GM13977 (cell line): ENCODE results near the gene LOXHD1.

Experiments used
- DNase-seq: peaks from one replicate; pipeline ENCODE4 v3.0.0; 2012; ENCODE audit warnings: low spot score
- in situ Hi-C: fragments of 300-500 bp; cut with MboI; formaldehyde crosslinking; loops from one replicate; pipeline ENCODE4 v1.12.0; 2022; ENCODE audit warnings: low sequenced_read_pairs, low pct_unique_long_range_greater_than_20kb, mixed read lengths, inconsistent platforms; ENCODE audit not compliant: unreplicated experiment
- TF ChIP-seq, protein P1 (sequence below): IDR thresholded peaks from 2 replicates; pipeline ENCODE4 v1.5.1; 2012; ENCODE audit warnings: mild to moderate bottlenecking, control low read depth; ENCODE audit not compliant: insufficient read depth; ENCODE audit errors: extremely low read depth, missing control alignments

Gene LOXHD1

DNA sequence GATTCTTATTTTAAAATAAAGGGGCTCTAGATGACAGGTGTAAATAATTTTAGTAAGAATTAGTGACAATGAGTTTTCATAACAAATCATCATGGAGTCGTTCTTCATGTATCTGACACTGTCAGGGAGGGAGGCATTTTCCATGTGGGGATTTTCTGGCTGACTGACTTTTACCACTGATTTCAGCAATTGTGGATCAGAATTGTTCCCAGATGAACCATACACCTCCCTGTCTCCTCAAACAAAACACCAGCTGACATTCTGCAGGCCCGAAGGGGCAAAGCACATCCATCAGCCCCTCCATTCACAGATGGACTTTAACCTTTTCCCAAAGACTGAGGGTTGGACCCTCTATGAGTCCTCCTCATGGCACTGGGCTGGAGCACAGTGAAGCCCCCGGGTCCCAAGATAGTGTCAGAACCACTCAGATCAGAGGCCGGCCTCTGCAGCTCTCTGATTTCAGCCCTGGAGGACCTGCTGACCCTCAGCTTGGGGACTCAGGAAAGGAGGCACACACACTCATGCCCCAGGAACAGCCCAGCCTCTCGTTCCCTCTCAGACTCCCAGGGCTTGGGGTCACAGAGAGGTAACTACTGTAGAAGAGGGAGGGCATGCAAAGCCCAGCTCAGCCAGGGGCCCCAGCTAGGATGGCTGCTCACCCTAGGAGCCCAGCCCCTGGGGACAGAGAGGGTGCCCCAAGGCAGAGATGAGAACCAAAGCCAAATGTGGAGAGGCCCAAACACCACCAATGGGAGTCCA, 43.2 kb upstream of the LOXHD1 start:
- no peak for DNase-seq
- TF ChIP-seq, protein P1, sequence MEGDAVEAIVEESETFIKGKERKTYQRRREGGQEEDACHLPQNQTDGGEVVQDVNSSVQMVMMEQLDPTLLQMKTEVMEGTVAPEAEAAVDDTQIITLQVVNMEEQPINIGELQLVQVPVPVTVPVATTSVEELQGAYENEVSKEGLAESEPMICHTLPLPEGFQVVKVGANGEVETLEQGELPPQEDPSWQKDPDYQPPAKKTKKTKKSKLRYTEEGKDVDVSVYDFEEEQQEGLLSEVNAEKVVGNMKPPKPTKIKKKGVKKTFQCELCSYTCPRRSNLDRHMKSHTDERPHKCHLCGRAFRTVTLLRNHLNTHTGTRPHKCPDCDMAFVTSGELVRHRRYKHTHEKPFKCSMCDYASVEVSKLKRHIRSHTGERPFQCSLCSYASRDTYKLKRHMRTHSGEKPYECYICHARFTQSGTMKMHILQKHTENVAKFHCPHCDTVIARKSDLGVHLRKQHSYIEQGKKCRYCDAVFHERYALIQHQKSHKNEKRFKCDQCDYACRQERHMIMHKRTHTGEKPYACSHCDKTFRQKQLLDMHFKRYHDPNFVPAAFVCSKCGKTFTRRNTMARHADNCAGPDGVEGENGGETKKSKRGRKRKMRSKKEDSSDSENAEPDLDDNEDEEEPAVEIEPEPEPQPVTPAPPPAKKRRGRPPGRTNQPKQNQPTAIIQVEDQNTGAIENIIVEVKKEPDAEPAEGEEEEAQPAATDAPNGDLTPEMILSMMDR: no peak
- in situ Hi-C loops: no loop called here

DNA sequence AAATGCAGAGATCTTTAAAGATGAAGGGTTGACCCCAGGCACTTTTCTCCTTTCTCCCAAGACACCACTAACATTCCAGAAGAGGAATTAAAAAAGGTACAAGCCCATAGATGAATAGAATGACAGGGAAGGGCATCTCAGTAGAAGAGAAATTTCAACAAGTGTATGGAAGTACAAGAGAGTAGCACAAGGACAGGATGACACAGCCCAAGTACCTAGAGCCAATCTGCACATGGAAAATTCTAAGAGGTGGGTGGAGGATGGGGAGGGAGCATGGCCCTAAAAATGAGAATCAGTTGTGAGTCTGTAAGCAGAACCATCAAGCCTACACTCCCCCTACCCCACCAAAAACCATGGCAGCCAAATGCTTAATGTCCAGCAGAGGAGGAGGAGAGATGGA, 39.7 kb upstream of the LOXHD1 start:
- DNase-seq: no peak
- TF ChIP-seq, protein P1: no peak
- in situ Hi-C loops: no loop called here

DNA sequence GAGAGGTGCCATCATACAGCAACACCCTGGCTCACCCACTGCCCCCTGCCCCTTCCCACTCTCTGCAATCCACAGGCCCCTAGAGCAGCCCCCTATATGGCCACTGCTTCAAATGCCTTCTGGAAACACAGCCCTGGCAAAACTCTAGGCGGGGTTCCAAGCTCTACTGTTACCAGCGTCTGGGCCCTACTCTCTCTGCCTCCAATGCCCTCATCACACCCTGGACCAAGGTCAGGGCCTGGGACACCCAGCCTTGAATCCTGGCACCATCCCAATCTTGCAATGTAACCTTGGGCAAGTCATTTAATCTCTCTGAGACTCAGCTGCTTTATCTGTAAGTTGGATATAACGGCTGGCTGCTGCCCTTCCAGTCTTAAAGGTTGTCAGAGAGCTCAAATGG, 39.2 kb upstream of the LOXHD1 start:
- in situ Hi-C loops: no loop called here
- TF ChIP-seq, protein P1: no peak
- DNase-seq: no peak

DNA sequence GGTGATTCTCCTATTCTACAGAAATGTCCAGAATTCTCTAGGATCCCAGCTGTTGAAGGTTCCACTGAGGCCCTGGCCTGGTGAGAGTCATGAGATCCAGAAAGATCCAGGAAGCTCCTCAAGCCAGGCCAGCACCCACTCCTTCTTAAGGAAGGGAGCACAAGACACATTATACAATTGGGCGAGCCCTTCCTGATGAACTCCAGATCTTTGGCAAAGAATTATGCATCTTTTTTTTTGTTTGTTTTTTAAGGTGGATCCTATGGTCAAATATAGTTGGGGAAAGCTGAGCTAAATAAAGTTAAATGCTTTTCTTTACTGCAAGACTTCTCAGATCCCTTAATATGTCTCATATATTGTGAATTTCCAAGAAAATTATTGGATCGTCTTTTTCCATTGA, 37.0 kb upstream of the LOXHD1 start:
- in situ Hi-C loops: no loop called here
- TF ChIP-seq, protein P1: no peak
- DNase-seq: no peak

DNA sequence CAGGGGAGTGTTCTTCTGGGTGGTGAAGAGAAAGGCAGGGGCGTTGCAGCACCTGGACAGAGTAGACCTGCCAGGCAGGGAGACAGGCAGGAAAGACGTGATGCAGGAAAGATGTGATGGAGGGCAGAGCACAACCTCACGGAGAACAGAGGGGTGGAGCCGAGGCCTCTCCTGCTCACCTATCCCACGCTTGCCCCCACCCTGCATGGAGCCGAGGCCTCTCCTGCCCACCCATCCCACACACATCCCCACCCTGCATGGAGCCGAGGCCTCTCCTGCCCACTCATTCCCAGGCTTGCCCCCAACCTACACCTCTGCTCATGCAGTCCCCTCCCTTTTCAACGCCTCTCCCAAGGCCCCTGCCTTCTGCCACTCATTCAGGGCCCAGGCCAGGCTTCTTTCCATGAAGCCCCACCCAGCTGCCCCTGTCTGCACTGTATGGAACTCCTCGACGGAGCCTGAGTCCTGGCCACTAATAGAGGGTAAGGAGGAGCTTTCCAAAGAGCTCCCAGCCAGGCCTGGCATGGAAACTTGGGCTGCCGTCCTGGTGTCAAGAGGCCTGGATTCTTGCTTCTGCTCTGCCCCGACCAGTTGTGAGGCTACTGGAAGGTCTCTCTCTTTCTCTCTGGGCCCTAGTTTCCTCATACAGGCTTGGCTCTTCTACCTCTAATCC, 32.0 kb upstream of the LOXHD1 start:
- DNase-seq: no peak
- in situ Hi-C loops: no loop called here
- TF ChIP-seq, protein P1: no peak

DNA sequence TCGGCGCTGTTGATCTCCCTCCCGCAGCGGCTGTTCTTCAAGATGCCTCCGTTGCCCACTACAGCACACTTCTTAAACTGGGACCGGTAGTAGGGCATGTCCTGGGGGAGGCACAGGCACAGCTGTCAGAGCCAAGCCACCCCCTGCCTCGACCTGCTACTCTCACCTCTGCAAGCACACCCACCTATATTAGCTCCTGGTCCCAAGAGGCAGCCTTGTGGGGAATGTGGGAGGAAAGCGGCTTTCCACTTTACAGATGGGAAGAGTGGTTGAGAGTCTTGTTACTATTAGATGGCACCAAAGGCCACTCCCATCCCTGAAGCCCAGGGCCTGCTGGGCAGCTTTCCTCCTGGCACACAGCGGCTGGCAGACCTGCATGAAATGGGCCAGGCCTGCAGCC, 29.2 kb upstream of the LOXHD1 start:
- in situ Hi-C loops: no loop called here
- TF ChIP-seq, protein P1: no peak
- DNase-seq: no peak
